Prostate gland (tissue), 2 donors: ENCODE measurements around the gene DLEC1. TPM values are rescaled to one million over a fixed set of nuclear protein-coding genes. Genes with fewer than 3 reads are reported as not detected.

ENCODE experiments used
- DNase-seq: peaks from one replicate; pipeline ENCODE4 v3.0.0-alpha.2; 2019; ENCODE audit warnings: low spot score
- H3K27ac ChIP-seq, 2 donors: fragments of 200-600 bp; sonication (generic); 2 replicates each; pipeline ENCODE4 v1.5.1; 2017 to 2019
- H3K27me3 ChIP-seq: fragments of 200-600 bp; sonication (generic); replicated peaks from 2 replicates; pipeline ENCODE4 v1.5.1; 2019; ENCODE audit not compliant: insufficient read depth
- H3K36me3 ChIP-seq, 2 donors: fragments of 200-600 bp; sonication (generic); 1 replicate in 1 of 2; 2 replicates in 1 of 2; pipeline versions ENCODE4 v1.5.1 to v1.8.1; 2017 to 2019
- H3K4me1 ChIP-seq: fragments of 200-600 bp; sonication (generic); replicated peaks from 2 replicates; pipeline ENCODE4 v1.5.1; 2019
- H3K4me3 ChIP-seq, 2 donors: fragments of 200-600 bp; sonication (generic); 2 replicates each; pipeline ENCODE4 v1.5.1; 2017 to 2019
- H3K9me3 ChIP-seq: fragments of 200-600 bp; sonication (generic); 2 replicates; pipeline ENCODE4 v1.5.1; 2017
- CTCF ChIP-seq, 4 experiments: fragments of 200-600 bp in 2 of 4; fragments of 450-650 bp in 2 of 4; sonication (generic) in 2 of 4; IDR thresholded peaks; 1 replicate in 3 of 4; 2 replicates in 1 of 4; pipeline ENCODE4 v1.5.1; 2016 to 2019; ENCODE audit warnings: antibody characterized with exemption in 4 of 4, mild to moderate bottlenecking in 2 of 4, moderate library complexity in 2 of 4
- POLR2A ChIP-seq: fragments of 450-650 bp; IDR thresholded peaks from one replicate; pipeline ENCODE4 v1.6.1; 2016; ENCODE audit warnings: antibody characterized with exemption, mild to moderate bottlenecking
- POLR2AphosphoS5 ChIP-seq: sonication (generic); formaldehyde crosslinking; IDR thresholded peaks from one replicate; pipeline ENCODE4 v1.6.1; 2017; ENCODE audit warnings: antibody characterized with exemption
- WGBS: methylation state at CpG from one replicate; pipeline ENCODE4 v1.1.5; 2018; 5-methylcytosine and 5-hydroxymethylcytosine counted together
- intact Hi-C: fragments of 100-400 bp; cut with DNase I; formaldehyde crosslinking; loops from one replicate; pipeline ENCODE4 v1.14.2; 2022
- total RNA-seq, 2 donors: library from RNA; depleted of rRNA; stranded (reverse); fragments of >200 nt; gene quantifications; one replicate each; pipeline ENCODE4 v1.1.0, GENCODE V29; 2016

The DLEC1 gene
- total RNA-seq, 2 donors from 2014 or later = 0.32 to 13.1 TPM

GRCh38 chr3:38136393-38136776, 97.4 kb downstream of the DLEC1 start:
- H3K27ac ChIP-seq = peak overlapping the region; percentile 84 to 85
- H3K27me3 ChIP-seq = no peaks in the 10 kb centered on the region
- no peaks in the 10 kb centered on the region for H3K9me3 ChIP-seq
- under 1% methylated on average over 19 of the region's 20 CpGs for WGBS
- peak overlapping the region; percentile 90 to 99 for H3K4me3 ChIP-seq
- peaks cover 0 to 3% of the 10 kb centered on the region in 2 donors for H3K36me3 ChIP-seq
- H3K4me1 ChIP-seq = peaks cover 10% of the 10 kb centered on the region
- TF ChIP-seq CTCF (IDR thresholded peaks at IDR 0.05) (no peak), POLR2A (no peak), POLR2AphosphoS5 (no peak)
- no peak for DNase-seq
- intact Hi-C loops = loop anchor here (5.0 to 10.0 kb wide), 3 partner anchors 111 to 348 kb away; partner anchors contain the start of gene ACVR2B

GRCh38 chr3:38136777-38137614, 98.0 kb downstream of the DLEC1 start, which contains the start of gene ACAA1:
Gene ACAA1, minus strand, starts transcription at chr3:38137127. Its CDS starts 92 bp downstream, at chr3:38137035.
- H3K4me3 ChIP-seq = peak within 1 kb of the TSS; percentile 90 to 99
- peaks cover 10% of the 10 kb centered on the region for H3K4me1 ChIP-seq

GRCh38 chr3:38137615-38138348, 98.8 kb downstream of the DLEC1 start:
- Histone ChIP-seq H3K27me3 (no peaks in the 10 kb centered on the region), H3K36me3 (no peaks in the 10 kb centered on the region), H3K27ac (peak overlapping the region; percentile 91 to 94), H3K4me3 (peak overlapping the region; percentile 90 to 99), H3K4me1 (peaks cover 8% of the 10 kb centered on the region), H3K9me3 (no peaks in the 10 kb centered on the region)
- intact Hi-C loops = loop anchor here (2.0 to 10.0 kb wide), 4 partner anchors 27 to 347 kb away; partner anchors contain the start of genes ACVR2B and OXSR1
- no peak for TF ChIP-seq POLR2AphosphoS5
- 19% methylated on average over 22 of the region's 22 CpGs for WGBS
- DNase-seq = no peak

More at GRCh38 chr3:38136777-38137614, 98.0 kb downstream of the DLEC1 start, which contains the start of gene ACAA1:
- Histone ChIP-seq H3K27me3 (no peaks in the 10 kb centered on the region), H3K9me3 (no peaks in the 10 kb centered on the region), H3K27ac (peak within 1 kb of the TSS; percentile 91 to 94), H3K36me3 (no peaks in the 10 kb centered on the region)
- 0% methylated on average over 43 of the region's 66 CpGs for WGBS
- TF ChIP-seq CTCF (IDR thresholded peaks at IDR 0.05) = peak in 2 of 4 experiments; percentile 24 to 40
- TF ChIP-seq POLR2AphosphoS5 = peak; percentile 94
- peak; percentile 97 for TF ChIP-seq POLR2A
- DNase-seq = peak; percentile 100
- intact Hi-C loops = loop anchor here (5.0 to 10.0 kb wide), 3 partner anchors 110 to 348 kb away; partner anchors contain the start of gene ACVR2B

- H3K27ac ChIP-seq = peak within 1 kb of the TSS; percentile 91 to 94
- no peaks in the 10 kb centered on the region for H3K36me3 ChIP-seq
- 1% methylated on average over 65 of the region's 65 CpGs for WGBS
- H3K9me3 ChIP-seq = no peaks in the 10 kb centered on the region
- peak within 1 kb of the TSS; percentile 90 to 99 for H3K4me3 ChIP-seq
- no peaks in the 10 kb centered on the region for H3K27me3 ChIP-seq
- peak; percentile 71 for TF ChIP-seq POLR2AphosphoS5
- TF ChIP-seq POLR2A = peak; percentile 92
- TF ChIP-seq CTCF (IDR thresholded peaks at IDR 0.05) = no peak
- H3K4me1 ChIP-seq = peaks cover 3% of the 10 kb centered on the region
- DNase-seq = peak; percentile 79
- intact Hi-C loops = loop anchor here (2.0 to 10.0 kb wide), 4 partner anchors 26 to 346 kb away; partner anchors contain the start of genes ACVR2B and OXSR1
Measured at GRCh38 chr3:38138349-38139190, 99.6 kb downstream of the DLEC1 start, which contains the start of gene MYD88. Gene MYD88, plus strand, starts transcription at chr3:38138661. Its CDS starts 40 bp downstream, at chr3:38138701.
